IPS-18c (cell line): ENCODE data around the gene PKNOX2.

Experiments used
- H3K4me3 ChIP-seq: 2 replicates; pipeline ENCODE4 v1.7.0; 2013; ENCODE audit warnings: low read depth, mild to moderate bottlenecking, low read length, moderate library complexity; ENCODE audit not compliant: insufficient read depth
- H3K9me3 ChIP-seq: one replicate; pipeline ENCODE4 v1.6.1; 2013; ENCODE audit warnings: mild to moderate bottlenecking, low read length, moderate library complexity; ENCODE audit not compliant: control insufficient read depth, insufficient read depth

Gene PKNOX2

GRCh38 chr11:125357551-125357950 is 193.0 kb downstream of the PKNOX2 start:
- no peaks in the 10 kb centered on the region for H3K9me3 ChIP-seq
- H3K4me3 ChIP-seq = no peak overlapping the region

- Histone ChIP-seq H3K4me3 (no peak overlapping the region), H3K9me3 (no peaks in the 10 kb centered on the region)
Observed at GRCh38 chr11:125358254-125358840, 193.8 kb downstream of the PKNOX2 start.

- Histone ChIP-seq H3K9me3 (no peaks in the 10 kb centered on the region), H3K4me3 (no peak overlapping the region)
Observed at GRCh38 chr11:125359130-125359529, 194.6 kb downstream of the PKNOX2 start.

- Histone ChIP-seq H3K9me3 (no peaks in the 10 kb centered on the region), H3K4me3 (no peak overlapping the region)
Observed at GRCh38 chr11:125360066-125360465, 195.5 kb downstream of the PKNOX2 start.

GRCh38 chr11:125364121-125364826 is 199.7 kb downstream of the PKNOX2 start:
- Histone ChIP-seq H3K4me3 (no peak overlapping the region), H3K9me3 (peaks cover 2% of the 10 kb centered on the region)

- Histone ChIP-seq H3K4me3 (no peak overlapping the region), H3K9me3 (peaks cover 4% of the 10 kb centered on the region)
Observed at GRCh38 chr11:125365196-125365931, 200.8 kb downstream of the PKNOX2 start.

GRCh38 chr11:125367710-125368109 is 203.2 kb downstream of the PKNOX2 start:
- Histone ChIP-seq H3K9me3 (peaks cover 4% of the 10 kb centered on the region), H3K4me3 (no peak overlapping the region)

GRCh38 chr11:125368757-125369156 is 204.2 kb downstream of the PKNOX2 start:
- H3K4me3 ChIP-seq = no peak overlapping the region
- peaks cover 9% of the 10 kb centered on the region for H3K9me3 ChIP-seq

- no peak overlapping the region; the same call in 1 of the 2 replicates for H3K4me3 ChIP-seq
- peaks cover 9% of the 10 kb centered on the region for H3K9me3 ChIP-seq
Observed at GRCh38 chr11:125369808-125370207, 205.3 kb downstream of the PKNOX2 start.

GRCh38 chr11:125370561-125371389 is 206.2 kb downstream of the PKNOX2 start:
- H3K9me3 ChIP-seq = peaks cover 9% of the 10 kb centered on the region
- H3K4me3 ChIP-seq = peak overlapping the region; percentile 37

GRCh38 chr11:125371431-125371935 is 206.9 kb downstream of the PKNOX2 start:
- Histone ChIP-seq H3K4me3 (peak overlapping the region; percentile 37), H3K9me3 (peaks cover 9% of the 10 kb centered on the region)

- H3K9me3 ChIP-seq = peaks cover 9% of the 10 kb centered on the region
- H3K4me3 ChIP-seq = peak overlapping the region; percentile 34; the same call in 1 of the 2 replicates
Observed at GRCh38 chr11:125372088-125372487, 207.5 kb downstream of the PKNOX2 start.

- peaks cover 9% of the 10 kb centered on the region for H3K9me3 ChIP-seq
- H3K4me3 ChIP-seq = no peak overlapping the region
Observed at GRCh38 chr11:125372911-125373310, 208.4 kb downstream of the PKNOX2 start.

GRCh38 chr11:125373426-125374391 is 209.2 kb downstream of the PKNOX2 start:
- Histone ChIP-seq H3K9me3 (peaks cover 7% of the 10 kb centered on the region), H3K4me3 (no peak overlapping the region)

- Histone ChIP-seq H3K4me3 (no peak overlapping the region), H3K9me3 (peaks cover 7% of the 10 kb centered on the region)
Observed at GRCh38 chr11:125374398-125374797, 209.8 kb downstream of the PKNOX2 start.

GRCh38 chr11:125375146-125375545 is 210.6 kb downstream of the PKNOX2 start:
- Histone ChIP-seq H3K4me3 (no peak overlapping the region), H3K9me3 (peaks cover 7% of the 10 kb centered on the region)
